GM10266 (cell line): Measurements from ENCODE around the gene DBX2.
"Not testable (repeated sequence)": the region's sequence is repeated elsewhere in the genome, so short reads cannot be mapped to it uniquely, and the experiment has no call there.

Experiments
- DNase-seq: peaks from one replicate; pipeline ENCODE4 v3.0.0; 2012; ENCODE audit errors: extremely low spot score
- CTCF ChIP-seq: IDR thresholded peaks from 2 replicates; pipeline ENCODE4 v1.5.1; 2012; ENCODE audit warnings: mild to moderate bottlenecking, low read depth; ENCODE audit not compliant: control insufficient read depth, insufficient read depth; ENCODE audit errors: missing control alignments

Gene DBX2

DNA sequence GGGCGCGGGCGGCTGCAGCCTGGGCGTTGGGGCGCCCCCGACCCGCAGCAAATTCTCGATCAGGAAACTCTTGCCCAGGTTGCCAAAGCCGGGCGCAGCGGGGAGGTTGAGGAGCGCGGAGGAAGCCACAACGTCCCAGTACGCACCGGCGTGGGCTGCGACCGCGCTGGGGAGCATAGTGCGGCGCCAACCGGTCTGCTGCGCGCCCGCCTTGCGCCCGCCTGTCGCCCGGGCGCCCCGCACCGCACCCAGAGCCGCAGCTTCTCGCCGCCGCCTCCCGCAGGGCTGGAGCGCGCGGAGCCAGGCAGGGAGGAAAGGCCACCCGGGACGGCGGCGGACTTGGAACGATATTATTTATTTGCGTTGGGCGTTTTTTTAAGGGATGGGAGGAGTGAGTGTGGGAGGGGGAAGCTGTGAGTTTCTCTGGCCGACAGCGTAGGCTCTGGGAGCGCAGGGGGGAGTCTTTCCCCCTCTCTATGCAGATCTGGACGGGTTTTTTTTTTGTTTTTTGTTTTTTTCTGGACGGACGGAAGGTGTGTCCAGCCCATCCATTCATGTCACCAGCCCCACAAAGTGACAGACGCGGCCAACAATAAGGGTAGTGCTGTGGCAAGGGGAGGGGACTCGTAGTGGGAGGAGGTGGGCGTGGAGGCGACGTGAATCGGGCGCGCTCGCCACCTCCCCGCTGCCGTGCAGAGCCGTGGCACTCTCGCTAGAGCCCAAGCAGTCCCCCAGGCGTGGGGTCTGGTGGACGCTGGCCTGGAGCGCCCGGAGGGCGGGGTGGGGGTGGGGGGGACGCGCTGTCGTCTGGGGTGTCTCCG, at the start of gene DBX2:
TSS of gene DBX2 (minus strand) at position 349 of the 821 bp plus-strand sequence. CDS start at position 177, 172 bp downstream.
- no peak for TF ChIP-seq CTCF
- DNase-seq, result peak; percentile 17

- DNase-seq, result no peak
- no peak for TF ChIP-seq CTCF
Observed at GRCh38 chr12:45098766-45099165, 47.9 kb upstream of the DBX2 start.

- not testable (repeated sequence) for DNase-seq
Observed at GRCh38 chr12:45095417-45095816, 44.5 kb upstream of the DBX2 start.

DNA sequence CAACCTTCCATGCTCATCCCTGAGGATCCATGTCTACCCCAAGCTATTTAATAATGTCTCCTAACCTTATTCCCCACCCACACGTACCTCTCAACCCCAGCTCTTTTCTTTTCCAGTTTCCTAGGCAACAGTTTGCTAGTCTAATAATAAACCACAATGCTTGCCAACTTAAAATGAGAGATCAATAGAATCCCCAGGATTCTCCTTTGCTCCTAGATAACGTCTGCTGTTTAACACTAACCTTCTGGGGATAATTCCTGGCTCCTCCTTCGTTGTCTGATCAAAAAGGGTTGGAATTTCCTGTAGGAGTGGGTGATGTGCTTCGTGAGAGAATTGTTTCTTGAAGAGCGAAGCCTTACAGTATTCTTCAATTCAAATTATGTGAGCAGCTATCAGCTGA, 42.2 kb upstream of the DBX2 start:
- TF ChIP-seq CTCF, result no peak
- no peak for DNase-seq

GRCh38 chr12:45089411-45090075, 38.6 kb upstream of the DBX2 start:
- TF ChIP-seq CTCF, result no peak
- no peak for DNase-seq

GRCh38 chr12:45088608-45089007, 37.7 kb upstream of the DBX2 start:
- no peak for DNase-seq
- no peak for TF ChIP-seq CTCF

GRCh38 chr12:45084248-45084647, 33.3 kb upstream of the DBX2 start:
- DNase-seq, result not testable (repeated sequence)

GRCh38 chr12:45077251-45077650, 26.4 kb upstream of the DBX2 start:
- no peak for DNase-seq
- no peak for TF ChIP-seq CTCF
